CD14-positive monocyte (primary cell): Measurements from ENCODE around the gene ANO4. TPM values are rescaled to one million over a fixed set of nuclear protein-coding genes. Genes with fewer than 3 reads are reported as not detected.

ENCODE experiments used
- DNase-seq, 3 donors: peaks; one replicate each; pipeline ENCODE4 v3.0.0-alpha.2; 2011 to 2022
- H2AFZ ChIP-seq: 2 replicates; pipeline ENCODE4 v1.6.0; 2012; ENCODE audit warnings: mild to moderate bottlenecking, low read depth, low read length, inconsistent platforms; ENCODE audit not compliant: insufficient read depth, poor library complexity, severe bottlenecking
- H3K27ac ChIP-seq, 2 donors: 1 replicate in 1 of 2; 2 replicates in 1 of 2; pipeline ENCODE4 v1.5.1; 2012 to 2013; ENCODE audit warnings: low read length in 2 of 2, control low read depth in 1 of 2, inconsistent platforms in 1 of 2, low read depth in 1 of 2, mild to moderate bottlenecking in 1 of 2
- H3K27me3 ChIP-seq, 2 donors: one replicate each; pipeline versions ENCODE4 v1.6.0 to v1.6.1; 2011 to 2013; ENCODE audit warnings: low read length in 2 of 2; ENCODE audit not compliant: control insufficient read depth in 2 of 2, insufficient read depth in 2 of 2
- H3K36me3 ChIP-seq, 2 donors: replicated peaks in 1 of 2; 1 replicate in 1 of 2; 2 replicates in 1 of 2; pipeline versions ENCODE4 v1.5.1 to v1.6.1; 2012 to 2013; ENCODE audit warnings: low read length in 2 of 2, control low read depth in 1 of 2, inconsistent platforms in 1 of 2, mild to moderate bottlenecking in 1 of 2; ENCODE audit not compliant: insufficient read depth in 2 of 2, control insufficient read depth in 1 of 2
- H3K4me1 ChIP-seq, 2 donors: 1 replicate in 1 of 2; 2 replicates in 1 of 2; pipeline versions ENCODE4 v1.5.1 to v1.6.1; 2012 to 2013; ENCODE audit warnings: low read length in 2 of 2, control low read depth in 1 of 2, inconsistent platforms in 1 of 2, mild to moderate bottlenecking in 1 of 2, moderate library complexity in 1 of 2; ENCODE audit not compliant: insufficient read depth in 2 of 2, control insufficient read depth in 1 of 2
- H3K4me2 ChIP-seq: replicated peaks from 2 replicates; pipeline ENCODE3; 2012; ENCODE audit warnings: low read length, moderate library complexity, mild to moderate bottlenecking; ENCODE audit not compliant: poor library complexity, severe bottlenecking; ENCODE audit errors: extremely low read depth
- H3K4me3 ChIP-seq, 3 experiments: fragments of 200-600 bp in 1 of 3; sonication (generic) in 1 of 3; replicated peaks in 1 of 3; 1 replicate in 2 of 3; 2 replicates in 1 of 3; pipeline ENCODE4 v1.5.1; 2011 to 2013; ENCODE audit warnings: low read length in 3 of 3, mild to moderate bottlenecking in 3 of 3, control low read depth in 2 of 3, low read depth in 2 of 3, inconsistent platforms in 1 of 3, moderate library complexity in 1 of 3
- H3K79me2 ChIP-seq: 2 replicates; pipeline ENCODE4 v1.6.0; 2012; ENCODE audit warnings: mild to moderate bottlenecking, control low read depth, inconsistent platforms, low read length, moderate library complexity; ENCODE audit not compliant: insufficient read depth
- H3K9ac ChIP-seq: 2 replicates; pipeline ENCODE4 v1.6.0; 2017; ENCODE audit warnings: low read length, mild to moderate bottlenecking; ENCODE audit not compliant: insufficient read depth, poor library complexity, severe bottlenecking
- H3K9me3 ChIP-seq, 2 donors: replicated peaks in 1 of 2; 1 replicate in 1 of 2; 2 replicates in 1 of 2; pipeline versions ENCODE4 v1.5.1 to v1.6.1; 2012 to 2013; ENCODE audit warnings: low read length in 2 of 2, control low read depth in 1 of 2; ENCODE audit not compliant: control insufficient read depth in 1 of 2, insufficient read depth in 1 of 2
- H4K20me1 ChIP-seq: 2 replicates; pipeline ENCODE4 v1.6.0; 2012; ENCODE audit warnings: mild to moderate bottlenecking, low read length, control low read depth, moderate library complexity; ENCODE audit not compliant: insufficient read depth
- H3K27ac Mint-ChIP-seq, 7 donors: one replicate each; pipeline ENCODE4 v1.8.0; 2020; ENCODE audit warnings: mild to moderate bottlenecking in 7 of 7, mixed read lengths in 7 of 7, moderate library complexity in 6 of 7, inconsistent platforms in 2 of 7
- H3K27me3 Mint-ChIP-seq, 3 donors: one replicate each; pipeline ENCODE4 v1.8.0; 2021 to 2022; ENCODE audit warnings: low read depth in 3 of 3, mild to moderate bottlenecking in 3 of 3, mixed read lengths in 3 of 3, moderate library complexity in 3 of 3, inconsistent platforms in 1 of 3
- H3K36me3 Mint-ChIP-seq, 2 donors: one replicate each; pipeline ENCODE4 v1.8.0; 2020; ENCODE audit warnings: mixed read lengths in 2 of 2, inconsistent platforms in 1 of 2, mild to moderate bottlenecking in 1 of 2
- H3K4me1 Mint-ChIP-seq: one replicate; pipeline ENCODE4 v1.8.0; 2020; ENCODE audit warnings: mild to moderate bottlenecking, mixed read lengths
- H3K4me3 Mint-ChIP-seq, 2 donors: one replicate each; pipeline ENCODE4 v1.8.0; 2020; ENCODE audit warnings: mild to moderate bottlenecking in 2 of 2, mixed read lengths in 2 of 2, moderate library complexity in 1 of 2
- H3K9me3 Mint-ChIP-seq, 7 donors: one replicate each; pipeline ENCODE4 v1.8.0; 2020 to 2022; ENCODE audit warnings: mixed read lengths in 7 of 7, mild to moderate bottlenecking in 6 of 7, moderate library complexity in 6 of 7, inconsistent platforms in 2 of 7
- WGBS: methylation state at CpG from one replicate; pipeline ENCODE4 v1.1.5; 2013; ENCODE audit warnings: missing lambda C conversion rate; ENCODE audit not compliant: insufficient coverage; 5-methylcytosine and 5-hydroxymethylcytosine counted together
- intact Hi-C, 2 donors: fragments of 100-400 bp; cut with micrococcal nuclease; formaldehyde crosslinking; loops; one replicate each; pipeline versions ENCODE4 v1.15.0 to v1.15.1; 2023
- polyA plus RNA-seq, 3 donors: library from polyadenylated mRNA; depleted of rRNA in 1 of 3; unstranded in 2 of 3; stranded (reverse) in 1 of 3; fragments of 300-500 nt in 2 of 3; fragments of >200 nt in 1 of 3; fragmentation: Illumina TruSeq in 2 of 3; gene quantifications; 1 replicate in 2 of 3; 2 replicates in 1 of 3; pipeline ENCODE4 v1.2.3, GENCODE V29; 2012 to 2021
- TF ChIP-seq, protein P1 (sequence below): fragments of 200-600 bp; IDR thresholded peaks from one replicate; pipeline ENCODE4 v1.8.0; 2022; ENCODE audit warnings: antibody characterized with exemption, mild to moderate bottlenecking

ANO4 gene
- polyA plus RNA-seq, 3 donors, result not detected

DNA sequence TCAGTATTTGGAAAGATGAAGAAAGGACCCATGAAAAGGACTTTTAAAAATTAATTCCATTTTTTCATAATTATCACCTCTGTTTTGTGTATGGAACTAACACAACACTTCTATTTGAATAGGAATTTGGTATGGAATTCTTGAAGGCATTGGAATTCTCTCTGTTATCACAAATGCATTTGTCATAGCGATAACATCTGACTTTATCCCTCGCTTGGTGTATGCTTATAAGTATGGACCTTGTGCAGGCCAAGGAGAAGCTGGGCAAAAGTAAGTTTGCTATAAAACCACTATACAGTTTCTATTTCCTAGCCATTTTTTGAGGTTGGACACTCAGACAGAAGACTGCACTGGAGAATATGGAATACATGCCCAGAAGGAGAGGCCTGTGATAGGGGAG is 316.9 kb downstream of the ANO4 start:
- Mint-ChIP-seq H3K9me3 (peaks cover 0 to 4% (median 0%) of the 10 kb centered on the region in 7 donors), H3K27ac (no peak overlapping the region), H3K4me1 (no peaks in the 10 kb centered on the region), H3K36me3 (no peaks in the 10 kb centered on the region), H3K4me3 (no peak overlapping the region), H3K27me3 (peaks cover 0 to 3% (median 0%) of the 10 kb centered on the region in 3 donors)
- H3K4me2 ChIP-seq, result no peak overlapping the region
- no peak overlapping the region for H3K9ac ChIP-seq
- no CpG with 5 or more reads among the region's 2 CpGs for WGBS
- no peaks in the 10 kb centered on the region for H3K27me3 ChIP-seq
- no peaks in the 10 kb centered on the region for H3K9me3 ChIP-seq
- no peak overlapping the region for H3K27ac ChIP-seq
- no peaks in the 10 kb centered on the region for H3K79me2 ChIP-seq
- intact Hi-C loops, result no loop called here
- no peak for DNase-seq
- H2AFZ ChIP-seq, result no peak overlapping the region
- no peaks in the 10 kb centered on the region for H4K20me1 ChIP-seq
- no peaks in the 10 kb centered on the region for H3K4me1 ChIP-seq
- no peak overlapping the region for H3K4me3 ChIP-seq
- no peaks in the 10 kb centered on the region for H3K36me3 ChIP-seq
- TF ChIP-seq, protein P1, sequence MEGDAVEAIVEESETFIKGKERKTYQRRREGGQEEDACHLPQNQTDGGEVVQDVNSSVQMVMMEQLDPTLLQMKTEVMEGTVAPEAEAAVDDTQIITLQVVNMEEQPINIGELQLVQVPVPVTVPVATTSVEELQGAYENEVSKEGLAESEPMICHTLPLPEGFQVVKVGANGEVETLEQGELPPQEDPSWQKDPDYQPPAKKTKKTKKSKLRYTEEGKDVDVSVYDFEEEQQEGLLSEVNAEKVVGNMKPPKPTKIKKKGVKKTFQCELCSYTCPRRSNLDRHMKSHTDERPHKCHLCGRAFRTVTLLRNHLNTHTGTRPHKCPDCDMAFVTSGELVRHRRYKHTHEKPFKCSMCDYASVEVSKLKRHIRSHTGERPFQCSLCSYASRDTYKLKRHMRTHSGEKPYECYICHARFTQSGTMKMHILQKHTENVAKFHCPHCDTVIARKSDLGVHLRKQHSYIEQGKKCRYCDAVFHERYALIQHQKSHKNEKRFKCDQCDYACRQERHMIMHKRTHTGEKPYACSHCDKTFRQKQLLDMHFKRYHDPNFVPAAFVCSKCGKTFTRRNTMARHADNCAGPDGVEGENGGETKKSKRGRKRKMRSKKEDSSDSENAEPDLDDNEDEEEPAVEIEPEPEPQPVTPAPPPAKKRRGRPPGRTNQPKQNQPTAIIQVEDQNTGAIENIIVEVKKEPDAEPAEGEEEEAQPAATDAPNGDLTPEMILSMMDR, result no peak

DNA sequence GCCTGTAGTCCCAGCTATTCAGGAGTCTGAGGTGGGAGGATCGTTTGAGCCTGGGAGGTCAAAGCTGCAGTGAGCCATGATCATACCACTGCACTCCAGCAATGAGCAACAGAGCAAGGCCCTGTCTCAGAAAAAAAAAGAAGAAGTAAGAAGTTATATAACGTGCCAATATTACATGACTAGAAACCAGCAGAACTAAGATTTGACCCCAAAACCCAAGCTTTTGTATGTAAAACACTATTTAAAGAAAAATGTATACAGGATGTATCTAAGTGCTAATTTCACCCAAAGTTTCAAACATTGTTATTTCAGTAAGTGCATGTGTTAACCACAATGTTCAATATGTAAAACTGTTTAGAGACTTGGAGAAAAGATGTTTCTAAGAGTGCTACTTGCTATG is 320.8 kb downstream of the ANO4 start:
- Histone ChIP-seq H4K20me1 (no peaks in the 10 kb centered on the region), H2AFZ (no peak overlapping the region), H3K4me2 (no peak overlapping the region), H3K36me3 (no peaks in the 10 kb centered on the region), H3K9me3 (no peaks in the 10 kb centered on the region), H3K9ac (no peak overlapping the region), H3K79me2 (no peaks in the 10 kb centered on the region), H3K4me3 (no peak overlapping the region), H3K27me3 (no peaks in the 10 kb centered on the region), H3K4me1 (no peaks in the 10 kb centered on the region), H3K27ac (no peak overlapping the region)
- no peak for DNase-seq
- no peak overlapping the region for H3K4me3 Mint-ChIP-seq
- H3K9me3 Mint-ChIP-seq, result peaks cover 0 to 3% (median 0%) of the 10 kb centered on the region in 7 donors
- H3K27ac Mint-ChIP-seq, result no peak overlapping the region
- H3K36me3 Mint-ChIP-seq, result no peaks in the 10 kb centered on the region
- intact Hi-C loops, result no loop called here
- WGBS, result no CpG with 5 or more reads among the region's 2 CpGs
- H3K4me1 Mint-ChIP-seq, result no peaks in the 10 kb centered on the region
- peaks cover 0 to 3% (median 0%) of the 10 kb centered on the region in 3 donors for H3K27me3 Mint-ChIP-seq
- TF ChIP-seq, protein P1, result no peak
